NCI-H2196 (cell line): ENCODE measurements around the gene ABLIM2.

Experiments
- DNase-seq: peaks from one replicate; lab custom pipeline; 2025; ENCODE audit not compliant: unreplicated experiment; lab: John Stamatoyannopoulos, UW

ABLIM2 gene

DNA sequence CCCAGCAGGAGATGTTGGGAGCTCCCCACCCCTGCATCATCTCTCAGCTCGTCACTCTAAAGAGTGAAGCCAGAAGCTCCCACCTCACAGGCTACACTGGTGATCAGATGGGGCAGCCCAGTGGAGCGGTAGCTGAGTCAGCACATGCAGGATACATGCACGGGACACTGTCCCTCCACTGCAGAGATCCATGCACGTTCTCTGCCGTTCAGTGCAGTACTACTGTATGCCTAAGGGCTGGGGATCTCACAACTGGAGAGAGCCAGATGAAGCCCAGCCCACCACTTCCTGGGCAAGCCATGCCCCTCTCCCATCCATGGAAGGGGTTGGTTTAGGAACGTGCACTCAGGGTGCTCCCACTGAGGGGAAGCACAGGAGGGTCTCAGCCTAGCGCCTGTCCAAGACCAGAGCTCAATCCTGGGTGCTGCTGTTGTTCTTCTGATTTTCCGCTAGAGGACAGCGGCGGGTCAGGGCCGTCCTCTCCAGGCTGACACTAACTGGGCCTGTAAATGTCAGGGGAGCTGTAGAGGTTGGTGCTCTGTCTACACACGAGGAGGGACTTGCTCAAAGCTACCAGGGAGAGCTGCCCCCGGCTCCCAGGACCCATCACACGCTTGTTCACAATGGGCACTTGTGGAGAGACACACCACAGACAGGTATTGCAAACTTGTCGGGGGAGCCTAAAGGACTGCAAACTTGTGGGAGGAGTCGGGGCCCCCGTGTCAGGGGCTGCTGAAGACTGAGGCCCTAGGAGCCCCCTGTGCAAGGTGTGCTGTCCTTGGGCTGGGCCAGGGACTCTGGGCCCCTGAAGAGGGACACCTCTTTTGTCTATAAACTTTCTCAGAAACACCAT lies 18.2 kb upstream of the ABLIM2 start:
- peak; percentile 41 for DNase-seq

GRCh38 chr4:8175686-8176085 lies 17.1 kb upstream of the ABLIM2 start:
- DNase-seq: no peak

- no peak for DNase-seq
These were observed 16.4 kb upstream of the ABLIM2 start for GRCh38 chr4:8174970-8175369.

- DNase-seq: no peak
These were observed 15.1 kb upstream of the ABLIM2 start for GRCh38 chr4:8173492-8174242.

DNA sequence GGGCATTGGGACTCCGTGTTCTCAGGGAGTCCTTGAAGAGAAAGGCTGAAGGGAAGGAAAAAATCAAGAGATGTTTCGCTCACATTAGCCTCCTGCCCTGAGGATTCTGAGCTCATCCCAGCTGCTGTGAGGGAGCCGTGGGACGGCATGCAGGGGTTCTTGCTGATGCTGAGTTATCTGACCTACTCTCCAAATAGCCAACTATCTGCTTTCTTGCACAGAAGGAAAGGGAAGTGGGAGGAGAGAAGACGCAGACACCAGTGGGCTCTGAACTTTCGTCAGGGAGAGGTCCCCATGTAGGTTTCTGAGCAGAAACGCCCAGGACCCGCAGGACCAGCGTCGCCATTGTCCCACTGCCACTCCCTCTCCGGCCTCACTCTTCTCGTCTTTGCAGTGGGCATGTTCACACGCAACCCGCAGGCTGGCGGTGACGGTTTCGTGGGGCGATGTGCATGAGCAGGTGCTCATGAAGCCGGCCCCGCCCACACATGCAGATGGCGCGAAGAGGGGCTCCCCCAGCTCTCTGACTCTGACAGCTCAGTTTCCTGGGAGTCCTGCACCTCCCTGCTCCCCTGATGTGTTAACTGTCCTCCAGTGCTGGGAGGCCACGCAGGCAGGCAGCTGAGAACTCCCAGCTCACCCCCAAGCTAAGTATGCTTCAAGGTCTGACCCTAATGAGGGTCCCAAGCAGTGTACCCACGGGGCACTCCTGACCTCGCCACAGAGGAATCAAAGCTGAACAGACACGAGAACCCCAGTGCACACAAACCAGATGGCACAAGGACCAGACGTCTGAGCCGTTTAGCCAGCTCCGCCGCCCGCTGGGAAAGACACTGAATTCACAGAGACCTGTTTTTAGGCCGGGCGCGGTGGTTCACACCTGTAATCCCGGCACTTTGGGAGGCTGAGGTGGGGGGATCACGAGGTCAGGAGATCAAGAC lies 13.6 kb upstream of the ABLIM2 start:
- no peak for DNase-seq

DNA sequence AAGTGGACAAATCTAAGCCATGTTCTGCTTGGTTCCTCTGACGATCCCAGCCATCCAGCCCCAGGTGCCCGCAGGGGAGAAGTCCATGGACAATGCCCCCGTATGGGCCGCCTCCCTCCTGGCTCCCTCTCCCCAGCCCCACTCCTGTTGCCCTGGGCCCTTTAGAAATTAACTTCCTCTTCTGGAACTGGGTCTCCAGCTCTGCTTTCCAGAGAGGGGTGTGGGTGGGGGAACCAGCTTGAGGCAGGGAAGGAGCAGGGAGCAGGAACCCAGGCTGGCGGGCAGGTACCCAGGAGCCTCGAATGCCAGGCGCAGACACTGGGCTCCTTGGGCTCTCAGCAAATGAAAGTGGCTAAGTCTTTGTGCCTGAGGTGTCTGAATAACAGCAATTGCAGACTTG lies 12.7 kb upstream of the ABLIM2 start:
- DNase-seq: no peak

- DNase-seq: no peak
These were observed 11.7 kb upstream of the ABLIM2 start for GRCh38 chr4:8170341-8170740.

GRCh38 chr4:8169763-8170162 lies 11.2 kb upstream of the ABLIM2 start:
- DNase-seq: no peak

DNA sequence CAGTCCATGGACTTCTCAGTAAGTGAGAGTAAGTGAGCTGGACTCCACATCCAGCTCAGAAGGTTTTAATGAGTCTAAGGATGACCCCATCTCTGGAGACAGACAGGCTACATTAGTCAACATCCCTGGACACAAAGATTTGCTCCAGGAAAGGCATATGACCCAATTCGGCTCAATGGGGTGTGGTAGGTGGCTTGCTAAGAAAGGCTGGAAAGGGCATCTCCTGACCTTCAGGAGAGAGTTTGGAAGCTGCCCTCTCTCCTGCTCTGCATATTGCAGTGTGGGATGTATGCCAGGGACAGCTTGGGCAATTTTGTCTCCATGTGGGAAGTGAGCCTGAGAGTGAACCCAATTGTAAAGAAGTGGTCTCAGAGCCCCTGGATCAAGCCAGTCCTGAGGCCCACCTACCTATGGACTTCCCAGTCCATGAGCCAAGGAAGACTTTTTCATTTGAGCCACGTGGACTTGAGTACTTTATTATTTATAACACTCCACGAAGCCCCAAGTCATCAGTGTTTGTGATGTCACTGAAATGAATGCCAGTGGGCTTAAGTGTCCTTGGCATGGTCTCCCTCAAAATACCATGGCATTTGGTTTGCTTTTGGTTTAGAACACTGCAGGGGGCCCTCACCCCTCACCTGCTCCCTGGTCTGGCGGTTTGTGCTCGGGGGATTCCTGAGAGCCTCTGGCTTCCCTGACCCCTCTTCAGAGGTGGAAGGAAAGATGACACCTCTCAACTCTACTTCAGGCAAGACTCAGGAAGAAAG lies 10.4 kb upstream of the ABLIM2 start:
- no peak for DNase-seq

DNA sequence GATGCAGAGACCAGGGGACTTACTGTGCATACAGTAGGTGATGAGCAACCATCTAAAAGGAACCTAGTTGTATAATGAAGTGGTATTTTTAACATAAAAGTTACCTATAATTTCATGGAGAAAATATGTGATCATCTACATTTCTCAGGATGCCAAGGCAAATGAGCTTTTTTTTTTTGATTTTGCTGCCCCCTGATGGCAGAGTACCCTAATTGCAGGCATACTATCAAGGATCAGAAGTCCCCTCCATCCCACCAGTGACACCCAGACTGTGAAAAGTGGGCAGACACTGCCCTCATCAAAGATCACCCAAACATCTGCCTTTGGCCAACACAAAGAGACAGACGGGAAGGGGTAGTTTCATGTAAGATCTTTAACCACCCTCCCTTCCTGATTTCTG lies 9.6 kb upstream of the ABLIM2 start:
- DNase-seq: no peak

DNA sequence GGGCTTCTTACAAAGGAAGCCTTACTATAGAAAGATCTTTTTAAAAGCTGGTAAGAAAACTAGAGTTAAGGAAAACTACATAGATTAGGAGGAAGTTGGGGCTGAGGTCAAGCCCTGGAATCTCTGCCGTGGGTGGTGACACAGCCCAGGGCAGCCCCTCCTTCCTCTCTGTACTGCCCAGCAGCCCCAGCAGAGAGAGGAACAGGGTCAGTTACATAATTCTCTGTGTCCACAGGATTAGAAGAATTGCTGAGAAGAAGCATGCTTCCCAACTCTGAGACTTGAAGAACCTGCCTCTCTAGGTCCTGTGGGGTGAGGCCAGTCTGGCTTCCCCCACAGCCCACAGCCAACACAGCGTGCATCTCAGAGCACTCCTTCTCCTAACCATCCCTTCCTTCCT lies 9.2 kb upstream of the ABLIM2 start:
- DNase-seq: no peak

GRCh38 chr4:8167291-8167690 lies 8.7 kb upstream of the ABLIM2 start:
- DNase-seq: no peak

DNA sequence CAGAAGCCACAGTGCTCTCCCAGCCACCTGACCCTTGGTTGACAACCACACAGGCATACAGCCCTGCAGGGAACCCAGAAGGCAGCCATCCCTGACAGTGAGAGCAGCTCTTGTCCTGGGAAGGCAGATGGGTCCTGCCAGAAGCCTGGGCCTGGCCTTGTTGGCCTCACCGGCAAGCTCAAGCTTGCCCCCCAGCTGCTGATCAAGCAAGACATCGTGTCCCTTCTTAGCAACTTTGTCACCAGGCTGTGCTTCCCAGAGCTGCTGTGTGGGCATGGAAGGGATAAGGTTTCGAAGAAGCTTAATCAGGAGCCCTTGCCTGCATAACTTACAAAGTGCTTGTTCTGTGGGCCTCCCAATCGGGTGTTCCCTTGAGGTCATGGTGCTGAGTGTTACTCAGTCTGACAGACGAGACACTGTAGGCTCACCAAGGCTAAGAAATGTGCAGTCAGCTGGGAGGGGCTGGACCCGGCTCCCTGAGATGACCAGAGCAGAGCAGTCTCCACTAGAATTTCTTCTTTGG lies 6.8 kb upstream of the ABLIM2 start:
- no peak for DNase-seq

DNA sequence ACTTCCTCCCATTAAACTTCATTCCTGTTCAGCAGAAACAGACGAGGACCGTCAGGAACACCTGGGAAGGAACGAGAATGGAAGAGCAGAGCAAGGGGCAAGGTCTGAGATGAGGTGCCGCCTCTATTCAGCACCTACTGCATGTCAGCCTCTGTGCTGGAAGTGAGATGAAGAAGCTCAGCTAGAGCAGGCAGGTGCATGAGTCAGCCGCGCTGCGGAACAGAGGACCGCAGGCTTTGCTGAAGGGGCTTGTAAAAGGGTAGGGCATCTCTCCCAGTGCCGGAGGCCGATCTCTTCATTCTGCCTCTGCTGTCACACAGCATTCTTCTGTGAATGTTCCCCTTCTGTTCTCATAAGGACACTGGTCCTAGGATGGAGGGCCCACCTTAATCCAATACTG lies 6.1 kb upstream of the ABLIM2 start:
- DNase-seq: no peak

GRCh38 chr4:8164194-8164565 lies 5.6 kb upstream of the ABLIM2 start:
- no peak for DNase-seq

GRCh38 chr4:8163436-8164193 lies 5.0 kb upstream of the ABLIM2 start:
- no peak for DNase-seq

GRCh38 chr4:8163026-8163425 lies 4.4 kb upstream of the ABLIM2 start:
- no peak for DNase-seq

- no peak for DNase-seq
These were observed 4.0 kb upstream of the ABLIM2 start for GRCh38 chr4:8162625-8163024.

GRCh38 chr4:8160572-8160971 lies 2.0 kb upstream of the ABLIM2 start:
- no peak for DNase-seq

DNA sequence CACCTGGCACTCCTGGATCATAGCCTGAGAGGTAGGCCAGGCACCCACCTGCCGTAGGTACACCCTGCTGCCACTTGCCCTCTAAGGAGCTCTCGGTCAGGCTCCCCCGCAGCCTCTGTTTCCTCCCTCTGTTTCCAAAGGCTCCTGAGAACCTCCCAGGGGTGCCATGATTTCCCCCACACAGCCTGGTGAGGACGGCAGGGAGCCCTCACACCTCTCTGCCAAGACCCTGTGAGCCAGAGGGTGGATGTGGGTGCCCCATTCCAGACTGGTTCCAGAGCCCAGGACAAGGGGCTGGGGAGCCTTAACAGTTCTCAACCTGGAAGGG lies 1.6 kb upstream of the ABLIM2 start:
- DNase-seq: no peak
